GM19099 (cell line): Measurements from ENCODE around the gene POLR2M.

ENCODE experiments used
- POLR2A ChIP-seq: IDR thresholded peaks from 3 replicates; pipeline ENCODE4 v1.6.1; 2011; ENCODE audit warnings: low read depth; ENCODE audit not compliant: insufficient read length; ENCODE audit errors: extremely low read depth

Gene POLR2M

DNA sequence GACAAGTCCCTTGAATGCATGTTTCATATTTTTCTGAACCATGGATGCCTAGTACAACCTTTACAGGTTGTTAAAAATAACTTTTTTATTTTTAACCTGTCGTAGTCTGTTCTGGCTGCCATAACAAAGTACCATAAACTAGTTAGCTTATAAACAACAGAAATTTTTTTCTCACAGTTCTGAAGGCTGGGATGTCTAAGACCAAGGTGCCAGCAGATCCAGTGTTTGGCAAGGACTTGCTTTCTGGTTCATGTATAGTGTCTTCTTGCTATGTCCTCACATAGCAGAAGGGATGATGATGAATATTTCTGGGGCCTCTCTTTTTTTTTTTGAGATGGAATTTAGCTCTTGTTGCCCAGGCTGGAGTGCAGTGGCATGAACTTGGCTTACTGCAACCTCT is 23.0 kb upstream of the POLR2M start:
- TF ChIP-seq POLR2A: no peak

DNA sequence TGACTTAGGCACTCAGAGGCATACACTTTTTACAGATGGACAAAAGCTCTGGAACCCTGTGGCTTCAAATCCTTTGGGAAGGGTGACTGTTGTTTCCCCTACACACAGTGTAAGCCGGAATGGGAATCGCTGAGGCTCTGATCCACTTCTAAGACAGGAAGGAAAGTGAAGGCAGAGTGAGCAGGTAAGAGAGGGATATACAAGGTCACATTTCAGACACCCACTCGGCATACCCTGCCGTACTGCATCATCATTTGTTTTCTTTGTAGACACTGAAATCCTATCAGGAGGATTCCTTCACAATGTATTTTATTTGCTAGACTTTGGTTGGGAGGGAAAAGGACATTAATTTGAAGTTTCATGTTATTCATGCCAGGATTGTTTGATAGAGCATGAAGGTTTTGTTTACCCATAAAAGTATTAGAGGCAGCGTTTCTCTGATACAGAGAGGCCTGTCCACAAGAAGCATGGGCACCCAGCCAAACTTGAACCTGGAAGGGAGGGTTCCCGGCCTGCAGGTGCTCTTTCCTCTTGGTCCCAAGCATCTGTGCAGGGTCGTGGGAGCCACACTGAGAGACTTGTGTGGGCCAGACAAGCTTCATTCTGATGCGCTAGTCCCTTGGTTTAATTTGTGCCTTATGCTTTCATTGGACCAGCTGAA is 21.9 kb upstream of the POLR2M start:
- no peak for TF ChIP-seq POLR2A

DNA sequence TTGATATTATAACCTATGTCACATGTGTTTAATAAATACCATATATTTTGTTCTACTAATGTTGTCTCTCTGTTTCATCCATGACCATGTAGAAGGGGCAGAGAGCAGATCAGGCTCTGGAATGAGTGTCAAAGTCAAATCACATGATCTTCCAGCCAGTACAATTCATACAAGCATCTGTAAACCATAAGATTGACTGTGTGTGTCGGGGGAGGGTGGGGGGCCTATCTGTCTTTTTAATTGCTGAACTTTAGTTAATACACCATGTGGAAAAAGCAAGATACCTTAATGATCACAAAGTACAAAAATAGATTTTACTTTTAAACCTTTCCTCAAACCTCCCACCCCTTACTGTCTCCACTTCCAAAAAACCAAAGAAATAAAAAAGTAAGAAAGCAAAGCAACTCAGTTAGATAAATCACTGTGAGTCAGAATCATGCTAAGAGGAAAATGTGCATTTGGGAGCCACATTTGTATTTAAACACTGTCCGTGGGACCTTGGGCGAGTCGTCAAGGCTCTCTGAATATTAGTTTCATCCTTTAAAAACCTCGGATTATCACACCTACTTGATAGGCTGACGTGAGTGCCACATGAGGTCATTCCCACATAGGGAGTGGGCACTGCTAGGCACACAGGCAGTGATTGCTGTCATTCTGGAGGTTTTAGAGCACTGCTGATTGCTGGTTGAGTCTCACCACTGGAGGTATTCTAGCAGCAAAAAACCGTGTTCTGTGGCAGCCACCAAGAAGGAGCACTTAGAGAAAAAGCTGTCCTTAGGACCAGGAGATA is 21.0 kb upstream of the POLR2M start:
- no peak for TF ChIP-seq POLR2A

DNA sequence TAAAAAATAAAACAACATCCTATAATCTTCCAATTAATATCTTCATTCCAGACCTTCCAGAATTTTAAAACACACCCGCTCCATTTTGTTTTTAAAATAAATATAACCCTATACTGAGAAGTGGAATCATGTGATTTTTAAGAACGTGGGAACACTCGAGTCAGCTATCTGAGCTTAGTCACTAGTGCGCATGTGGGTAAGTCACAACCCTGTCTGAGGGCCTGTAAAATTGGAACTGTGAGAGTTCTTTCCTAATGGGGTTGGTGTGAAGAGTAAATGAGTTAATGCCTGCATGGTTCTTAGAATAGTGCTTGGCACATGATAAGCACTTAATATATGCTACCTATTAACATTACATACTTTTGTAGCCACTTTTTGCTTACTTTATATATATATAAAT is 19.9 kb upstream of the POLR2M start:
- TF ChIP-seq POLR2A: no peak

DNA sequence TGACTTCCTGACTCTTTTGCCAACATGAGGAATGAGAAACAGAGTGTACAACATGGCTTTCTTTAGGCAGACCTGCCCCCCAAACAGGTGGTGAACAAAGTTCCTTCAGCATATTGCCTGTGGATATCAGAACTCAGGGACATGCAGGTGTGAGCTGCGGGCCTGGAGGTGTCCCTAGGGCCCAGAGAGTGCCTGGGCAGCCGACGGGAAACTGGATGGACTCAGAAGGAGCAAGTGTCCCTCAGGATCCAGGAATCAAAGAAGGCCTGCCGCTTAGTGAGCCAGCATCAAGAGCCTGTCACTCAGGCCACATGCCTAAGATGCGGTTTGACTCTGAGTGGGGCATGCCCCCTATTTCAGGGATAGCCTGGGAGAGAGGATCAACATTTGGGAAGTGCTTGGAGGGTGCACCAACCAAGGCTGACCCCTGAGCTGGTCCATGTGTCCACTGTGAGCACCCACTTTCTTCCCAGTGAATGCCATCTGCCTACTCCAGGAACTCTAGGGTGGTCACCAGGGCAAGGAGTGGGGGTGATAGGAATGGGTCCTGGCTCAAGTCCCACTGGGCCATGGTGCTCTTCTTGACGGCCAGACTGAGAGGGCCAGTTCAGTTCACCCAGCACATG is 16.1 kb upstream of the POLR2M start:
- no peak for TF ChIP-seq POLR2A

DNA sequence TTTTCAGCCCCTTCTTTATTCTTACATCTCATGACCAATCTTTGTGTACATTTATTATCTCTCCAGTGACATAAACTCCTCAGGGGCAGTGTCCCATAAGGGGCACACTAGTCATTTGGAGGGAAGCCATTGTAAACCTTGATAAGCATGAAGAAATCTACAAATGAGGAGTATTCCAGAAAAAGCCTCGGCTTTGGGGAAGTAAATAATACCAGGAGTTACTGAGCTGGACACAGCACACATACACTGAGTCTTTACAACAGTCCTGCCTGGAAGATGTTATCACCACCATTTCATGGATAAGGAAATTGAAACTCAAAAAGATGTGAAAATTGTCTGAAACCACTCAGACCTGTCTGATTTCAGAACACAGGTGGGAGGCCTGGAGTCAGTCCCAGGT is 15.4 kb upstream of the POLR2M start:
- no peak for TF ChIP-seq POLR2A

DNA sequence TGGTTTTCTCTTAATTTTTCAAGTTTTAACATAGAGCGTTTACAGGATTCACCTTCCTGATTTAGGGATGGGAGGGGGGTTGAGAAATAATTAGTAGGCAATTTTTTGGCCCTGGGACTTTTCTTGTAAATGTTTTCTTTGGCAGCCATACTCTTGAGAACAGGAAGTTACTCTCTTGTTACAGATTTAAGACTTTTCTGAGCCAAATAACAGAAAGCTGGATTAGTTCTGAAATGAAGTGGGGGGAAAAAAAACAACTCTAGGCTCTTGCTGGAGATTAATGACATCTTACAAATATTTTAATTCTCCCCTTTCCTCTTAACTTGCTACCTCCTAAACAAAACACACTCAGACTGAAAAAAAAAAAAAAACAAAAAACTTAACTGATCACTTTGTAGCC is 13.8 kb upstream of the POLR2M start:
- no peak for TF ChIP-seq POLR2A

DNA sequence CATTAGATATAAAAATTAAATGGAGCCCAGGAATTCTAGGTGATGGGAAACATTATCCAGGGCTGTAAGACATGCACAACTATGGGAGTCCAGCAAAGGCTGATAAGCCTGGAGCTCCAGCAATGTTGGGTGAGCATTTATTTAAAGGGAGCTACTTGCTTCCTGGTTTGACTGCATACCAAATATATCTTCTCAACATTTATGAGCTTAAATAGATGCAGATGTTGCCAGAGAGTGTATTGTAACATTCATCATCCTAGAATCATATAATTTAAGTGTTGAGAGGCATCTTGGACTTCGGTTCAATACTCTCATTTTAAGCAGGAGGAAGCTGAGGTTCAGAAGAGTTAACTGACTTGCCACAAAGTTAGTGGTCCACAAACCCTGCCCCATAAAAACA is 12.2 kb upstream of the POLR2M start:
- no peak for TF ChIP-seq POLR2A

DNA sequence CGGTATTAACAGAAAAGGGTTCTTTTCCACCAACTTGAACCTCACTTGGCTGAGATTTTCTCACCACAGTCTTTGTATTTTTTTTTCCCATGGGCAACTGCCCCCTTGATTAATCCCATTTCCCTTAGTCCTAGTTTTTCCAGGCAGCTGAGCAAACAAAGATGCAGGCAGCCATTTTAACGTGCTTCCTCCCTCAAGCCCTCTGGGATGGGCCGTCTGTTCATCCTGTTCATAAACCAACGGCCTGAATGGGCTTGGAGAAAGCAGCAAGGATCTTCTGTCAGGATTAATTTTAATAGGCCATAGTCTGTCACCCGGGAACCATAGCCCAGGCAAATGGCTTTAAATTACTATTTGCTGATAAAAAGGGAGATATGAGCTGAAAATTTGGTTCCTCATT is 10.4 kb upstream of the POLR2M start:
- no peak for TF ChIP-seq POLR2A

DNA sequence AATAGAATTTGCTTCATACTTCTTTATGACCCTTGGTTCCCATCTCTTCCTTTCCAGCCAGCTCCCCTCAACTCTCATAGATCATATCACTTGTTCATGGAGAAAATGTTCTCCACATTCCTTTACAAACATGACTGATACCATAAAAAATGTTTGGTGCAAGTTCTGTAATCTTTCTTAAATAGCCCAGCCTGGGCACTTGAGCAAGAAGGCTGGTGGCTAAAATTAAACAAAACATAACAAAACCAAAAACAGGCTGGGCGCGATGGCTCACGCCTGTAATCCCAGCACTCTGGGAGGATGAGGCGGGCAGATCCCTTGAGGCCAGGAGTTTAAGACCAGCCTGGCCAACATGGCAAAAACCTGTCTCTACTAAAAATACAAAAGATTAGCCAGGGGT is 8.9 kb upstream of the POLR2M start:
- TF ChIP-seq POLR2A: no peak

DNA sequence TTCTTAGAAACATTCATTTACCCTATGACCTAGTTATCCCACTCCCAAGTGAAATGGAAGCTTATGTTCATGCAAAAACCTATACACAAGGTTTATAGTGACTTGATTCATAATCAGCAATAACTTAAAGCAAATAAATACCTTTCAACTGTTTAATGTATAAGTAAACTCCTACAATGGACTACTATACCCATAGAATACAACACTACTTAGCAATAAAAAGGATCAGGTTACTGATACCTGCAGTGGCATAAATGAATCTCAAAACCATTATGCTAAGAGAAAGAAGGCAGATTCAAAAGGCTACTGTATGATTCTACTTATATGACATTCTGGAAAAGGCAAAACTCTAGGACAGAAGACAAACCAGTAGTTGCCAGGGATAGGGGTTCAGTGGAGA is 8.3 kb upstream of the POLR2M start:
- TF ChIP-seq POLR2A: no peak

DNA sequence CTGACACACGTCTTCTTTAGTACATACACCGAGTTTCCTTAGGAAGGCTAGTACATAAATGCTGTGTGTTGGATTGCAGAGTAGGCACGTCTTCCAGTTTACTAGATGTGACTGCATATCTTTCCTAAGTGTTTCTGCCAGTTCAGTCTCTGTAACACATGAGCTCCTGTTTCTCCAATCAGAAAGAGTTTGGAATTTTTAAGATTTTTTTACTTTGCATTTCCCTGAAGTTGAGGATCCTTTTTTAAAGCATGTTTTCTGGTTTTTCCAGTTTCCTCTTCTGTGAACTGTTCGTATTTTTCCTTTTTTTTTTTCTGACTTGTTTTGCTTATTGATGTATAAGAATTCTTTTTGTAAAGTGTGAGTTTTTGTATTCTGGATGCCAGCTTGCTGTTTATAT is 7.5 kb upstream of the POLR2M start:
- TF ChIP-seq POLR2A: no peak

DNA sequence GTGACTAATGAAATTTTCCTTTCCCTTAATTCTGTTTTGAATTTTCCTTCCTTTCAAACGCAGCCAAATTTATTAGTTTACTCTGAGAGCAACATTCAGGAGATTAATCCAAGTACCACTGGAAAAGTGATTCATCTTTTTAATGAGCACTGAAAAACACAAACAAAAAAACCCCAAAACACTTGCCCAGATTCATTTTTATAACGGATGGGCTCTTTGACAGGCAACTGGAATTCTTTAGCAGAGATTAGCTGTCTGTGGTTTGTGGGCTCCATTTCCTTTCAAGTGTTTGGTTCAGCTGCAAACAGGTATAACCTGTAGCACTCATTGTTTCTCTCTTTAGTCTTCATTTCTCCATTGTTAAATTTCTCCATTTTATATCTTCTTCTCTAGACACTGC is 3.1 kb upstream of the POLR2M start:
- TF ChIP-seq POLR2A: no peak

DNA sequence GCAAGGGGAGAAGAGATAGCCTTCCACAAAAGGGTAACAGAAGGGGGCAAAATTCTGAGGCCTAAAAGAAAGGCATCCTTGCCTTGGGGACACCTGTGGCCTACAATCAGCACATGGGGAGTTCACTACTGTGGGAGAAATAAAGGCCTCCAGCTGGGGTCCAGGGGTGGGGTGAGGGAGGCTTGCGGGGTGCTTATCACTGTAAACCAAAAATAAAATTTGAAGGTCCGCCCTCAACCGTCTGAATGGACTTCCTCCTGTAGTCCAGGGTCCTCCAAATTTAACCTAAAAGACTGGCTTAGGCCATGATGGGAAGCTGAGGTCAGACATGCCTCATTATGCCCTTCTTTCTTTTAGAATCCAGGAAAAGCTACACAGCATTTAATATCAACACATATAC is 2.1 kb upstream of the POLR2M start:
- no peak for TF ChIP-seq POLR2A

DNA sequence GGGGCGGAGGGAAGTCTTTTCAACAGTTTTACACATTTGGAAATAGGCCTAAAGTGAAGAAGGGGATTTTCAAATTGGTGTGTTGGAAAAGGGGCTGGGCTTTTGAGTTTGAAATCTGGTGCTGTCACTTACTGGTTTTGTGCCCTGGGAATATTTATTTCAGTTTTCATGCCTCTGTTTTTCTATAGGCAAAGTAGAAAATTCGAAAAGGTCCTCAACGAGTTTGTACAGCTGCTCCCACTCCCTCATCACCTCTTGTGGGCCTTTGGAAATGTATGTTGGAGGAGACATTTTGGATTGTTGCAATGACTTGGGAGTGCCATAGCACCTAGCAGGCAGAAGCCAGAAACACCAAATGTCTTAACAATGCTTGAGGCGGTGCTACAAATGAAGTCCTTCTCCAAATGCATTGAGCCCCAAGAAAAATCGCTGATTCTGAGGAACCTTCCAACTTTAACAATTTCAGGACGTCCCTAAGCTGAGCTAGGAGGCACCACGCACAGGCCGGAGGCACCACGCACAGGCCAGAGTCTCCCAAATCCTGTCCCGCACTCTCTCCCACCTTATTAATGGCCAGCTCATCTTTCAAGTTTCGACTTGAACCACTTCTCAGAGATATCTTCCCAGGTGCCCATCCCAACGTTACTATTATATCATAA is 639 bp upstream of the POLR2M start:
- no peak for TF ChIP-seq POLR2A

DNA sequence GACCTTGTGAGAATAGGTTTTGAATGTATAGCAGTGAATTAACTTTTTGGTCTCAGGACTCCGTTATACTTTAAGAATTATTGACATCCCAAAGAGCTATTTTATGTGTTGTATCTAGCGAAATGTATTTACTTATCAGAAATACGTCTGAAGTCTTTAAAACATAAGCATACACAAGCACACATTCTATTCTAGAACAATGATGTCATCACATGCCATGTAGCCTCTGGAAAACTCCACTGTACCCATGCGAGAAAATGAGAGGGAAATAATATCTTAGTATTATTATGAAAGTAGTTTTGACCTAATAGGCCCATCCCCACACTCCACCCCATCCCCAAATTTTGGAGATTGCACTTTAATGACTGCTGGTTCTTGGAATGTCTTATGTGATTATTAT is 1.5 kb downstream of the POLR2M start:
- no peak for TF ChIP-seq POLR2A

DNA sequence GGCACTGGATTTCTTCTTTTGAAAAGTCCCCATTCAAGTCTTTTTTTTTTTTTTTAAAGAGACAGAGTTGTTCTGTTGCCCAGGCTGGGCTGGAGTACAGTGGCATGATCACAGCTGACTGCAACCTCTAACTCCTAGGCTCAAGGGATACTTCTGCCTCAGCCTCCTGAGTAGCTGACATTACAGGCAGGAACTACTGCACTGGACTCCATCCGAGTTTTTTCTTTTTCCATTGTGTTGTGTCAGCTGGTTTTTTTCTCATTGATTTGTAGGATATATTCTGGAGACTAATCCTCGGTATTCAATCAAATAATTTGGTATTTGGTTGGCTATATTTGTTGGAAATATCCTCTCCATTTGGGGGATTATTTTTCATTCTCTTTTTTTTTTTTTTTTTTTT is 11.8 kb downstream of the POLR2M start:
- TF ChIP-seq POLR2A: no peak

DNA sequence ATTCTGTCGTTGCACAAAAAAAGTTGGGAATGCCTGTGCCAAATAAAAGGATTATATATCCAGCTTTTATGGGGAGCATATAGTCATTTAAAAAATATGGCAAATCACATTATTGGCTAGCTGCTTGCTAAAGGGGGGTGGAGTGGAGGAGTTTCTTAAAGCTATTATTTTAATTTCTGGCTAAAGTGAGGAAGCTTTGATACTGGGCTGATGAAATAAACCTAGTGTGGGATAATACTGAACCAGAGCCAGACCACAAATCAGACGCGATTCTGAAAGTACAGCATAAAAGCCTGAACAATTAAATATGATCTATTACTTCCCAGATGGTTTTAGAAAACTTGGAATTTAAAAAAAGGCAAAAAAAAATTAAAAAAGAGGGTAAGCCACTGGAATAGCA is 14.4 kb downstream of the POLR2M start:
- no peak for TF ChIP-seq POLR2A
